HepG2 (cell line): ENCODE data around the gene AP1AR. TPM values are rescaled to one million over a fixed set of nuclear protein-coding genes. Genes with fewer than 3 reads are reported as not detected.

Experiments
- CENPT ChIP-seq: sonication (generic); formaldehyde crosslinking; IDR thresholded peaks from 2 replicates; pipeline ENCODE4 v1.8.0; 2022; ENCODE audit warnings: low read depth, mild to moderate bottlenecking, moderate library complexity, missing genetic modification reagents
- FOXK2 ChIP-seq: fragments of 450-650 bp; IDR thresholded peaks from 2 replicates; pipeline ENCODE4 v1.6.1; 2016
- KMT2B ChIP-seq: IDR thresholded peaks from 2 replicates; pipeline ENCODE4 v1.6.1; 2016; ENCODE audit warnings: missing genetic modification reagents, missing compliant biosample characterization
- MED8 ChIP-seq: sonication (generic); formaldehyde crosslinking; IDR thresholded peaks from 2 replicates; pipeline ENCODE4 v1.8.1; 2023; ENCODE audit warnings: mild to moderate bottlenecking, missing genetic modification reagents; ENCODE audit not compliant: insufficient replicate concordance
- POLR2G ChIP-seq: fragments of 200-400 bp; formaldehyde crosslinking; IDR thresholded peaks from 2 replicates; pipeline ENCODE4 v1.6.1; 2018; ENCODE audit warnings: mild to moderate bottlenecking, low read depth, low read length, moderate library complexity
- SMARCC2 ChIP-seq: fragments of 450-650 bp; IDR thresholded peaks from 2 replicates; pipeline ENCODE4 v1.6.1; 2017; ENCODE audit warnings: antibody characterized with exemption, mild to moderate bottlenecking
- ZMYM4 ChIP-seq: sonication (generic); formaldehyde crosslinking; IDR thresholded peaks from 2 replicates; pipeline ENCODE4 v1.8.1; 2023; ENCODE audit warnings: mild to moderate bottlenecking, missing genetic modification reagents
- ZNF703 ChIP-seq: sonication (generic); formaldehyde crosslinking; IDR thresholded peaks from 2 replicates; pipeline ENCODE4 v1.5.1; 2020; ENCODE audit warnings: missing genetic modification reagents, mild to moderate bottlenecking, moderate library complexity, borderline replicate concordance
- polyA plus RNA-seq, 8 experiments: library from polyadenylated mRNA; depleted of rRNA in 3 of 8; stranded (reverse) in 7 of 8; unstranded in 1 of 8; fragments of >200 nt; fragmentation: Illumina TruSeq in 4 of 8; extraction: Trizol in 4 of 8; gene quantifications; 2 replicates each; pipeline versions ENCODE4 v1.2.1 to v1.2.3, GENCODE V29; 2011 to 2016; ENCODE audit warnings: low read depth in 4 of 8, missing spikeins in 1 of 8, mixed read lengths in 1 of 8; ENCODE audit not compliant: insufficient read depth in 1 of 8
- total RNA-seq, 5 experiments: library from RNA; depleted of rRNA; stranded (reverse); fragments of >200 nt; fragmentation: Illumina TruSeq; extraction: Trizol; gene quantifications; 2 replicates each; pipeline ENCODE4 v1.2.3, GENCODE V29; 2016; ENCODE audit warnings: low read depth in 1 of 5
- TF ChIP-seq, protein P1 (sequence below): IDR thresholded peaks from 2 replicates; pipeline ENCODE4 v1.4.0; 2020; ENCODE audit warnings: mild to moderate bottlenecking, missing genetic modification reagents
- TF ChIP-seq, protein P2 (sequence below): sonication (generic); formaldehyde crosslinking; IDR thresholded peaks from 2 replicates; pipeline ENCODE4 v1.4.0; 2020; ENCODE audit warnings: mild to moderate bottlenecking, missing genetic modification reagents, borderline replicate concordance
- TF ChIP-seq, protein P3 (sequence below): sonication (generic); formaldehyde crosslinking; IDR thresholded peaks from one replicate; pipeline ENCODE4 v1.5.1; 2020; ENCODE audit warnings: mild to moderate bottlenecking, missing genetic modification reagents; ENCODE audit errors: not compliant biosample characterization
- TF ChIP-seq, protein P4 (sequence below): sonication (generic); formaldehyde crosslinking; IDR thresholded peaks from 2 replicates; pipeline ENCODE4 v1.9.0; 2022; ENCODE audit warnings: missing genetic modification reagents, mild to moderate bottlenecking, borderline replicate concordance

The AP1AR gene
- total and polyA plus RNA-seq, 2 of the 13 experiments (the other 11 are each of a cell fraction or from before 2014, with no cell fraction given) = 24.9 to 39.9 TPM

DNA sequence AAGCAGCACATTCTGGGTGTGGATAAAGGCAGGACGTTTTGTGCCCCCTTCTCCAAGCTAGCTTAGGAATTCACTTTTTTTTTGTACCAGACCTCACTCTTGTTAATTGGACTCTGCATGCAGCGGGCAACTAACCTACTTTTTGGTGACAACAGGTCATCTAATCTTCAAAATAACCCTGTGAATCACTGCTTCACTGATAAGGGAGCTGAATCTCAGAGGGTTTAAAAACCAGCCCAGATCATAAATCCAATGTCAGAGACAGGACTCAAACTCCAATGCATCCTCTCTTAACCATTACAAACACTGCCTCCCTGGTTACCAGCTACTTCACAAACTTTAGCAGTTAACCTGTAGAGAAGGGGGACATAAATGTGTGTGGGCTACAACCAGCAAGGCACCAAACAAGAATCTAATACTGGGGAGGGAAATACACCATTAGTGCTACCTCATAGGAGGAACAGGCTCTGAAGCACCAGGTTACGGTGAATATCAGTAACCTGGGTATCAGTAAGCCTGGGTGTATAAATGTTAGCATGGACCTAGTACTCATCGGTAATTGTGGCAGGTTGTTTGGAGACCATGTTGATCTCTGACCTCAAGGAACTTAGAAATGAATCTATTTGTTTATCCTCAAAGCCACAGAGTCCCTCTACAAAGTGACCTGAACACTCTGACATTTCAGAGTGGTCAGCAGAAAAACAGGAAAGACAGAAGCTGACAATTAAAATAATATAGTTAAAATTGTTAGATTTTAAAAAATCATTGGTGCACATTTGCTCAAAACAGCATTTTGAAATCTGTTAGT is 51.5 kb downstream of the AP1AR start (continued):
- TF ChIP-seq, protein P1, sequence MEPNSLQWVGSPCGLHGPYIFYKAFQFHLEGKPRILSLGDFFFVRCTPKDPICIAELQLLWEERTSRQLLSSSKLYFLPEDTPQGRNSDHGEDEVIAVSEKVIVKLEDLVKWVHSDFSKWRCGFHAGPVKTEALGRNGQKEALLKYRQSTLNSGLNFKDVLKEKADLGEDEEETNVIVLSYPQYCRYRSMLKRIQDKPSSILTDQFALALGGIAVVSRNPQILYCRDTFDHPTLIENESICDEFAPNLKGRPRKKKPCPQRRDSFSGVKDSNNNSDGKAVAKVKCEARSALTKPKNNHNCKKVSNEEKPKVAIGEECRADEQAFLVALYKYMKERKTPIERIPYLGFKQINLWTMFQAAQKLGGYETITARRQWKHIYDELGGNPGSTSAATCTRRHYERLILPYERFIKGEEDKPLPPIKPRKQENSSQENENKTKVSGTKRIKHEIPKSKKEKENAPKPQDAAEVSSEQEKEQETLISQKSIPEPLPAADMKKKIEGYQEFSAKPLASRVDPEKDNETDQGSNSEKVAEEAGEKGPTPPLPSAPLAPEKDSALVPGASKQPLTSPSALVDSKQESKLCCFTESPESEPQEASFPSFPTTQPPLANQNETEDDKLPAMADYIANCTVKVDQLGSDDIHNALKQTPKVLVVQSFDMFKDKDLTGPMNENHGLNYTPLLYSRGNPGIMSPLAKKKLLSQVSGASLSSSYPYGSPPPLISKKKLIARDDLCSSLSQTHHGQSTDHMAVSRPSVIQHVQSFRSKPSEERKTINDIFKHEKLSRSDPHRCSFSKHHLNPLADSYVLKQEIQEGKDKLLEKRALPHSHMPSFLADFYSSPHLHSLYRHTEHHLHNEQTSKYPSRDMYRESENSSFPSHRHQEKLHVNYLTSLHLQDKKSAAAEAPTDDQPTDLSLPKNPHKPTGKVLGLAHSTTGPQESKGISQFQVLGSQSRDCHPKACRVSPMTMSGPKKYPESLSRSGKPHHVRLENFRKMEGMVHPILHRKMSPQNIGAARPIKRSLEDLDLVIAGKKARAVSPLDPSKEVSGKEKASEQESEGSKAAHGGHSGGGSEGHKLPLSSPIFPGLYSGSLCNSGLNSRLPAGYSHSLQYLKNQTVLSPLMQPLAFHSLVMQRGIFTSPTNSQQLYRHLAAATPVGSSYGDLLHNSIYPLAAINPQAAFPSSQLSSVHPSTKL (CRISPR knock-in tag) = peak; percentile 73
- TF ChIP-seq KMT2B (CRISPR knock-in tag) (peak; percentile 53; the same call in 1 of the 2 replicates), SMARCC2 (no peak), FOXK2 (0 out of 2 replicates have a peak, but pooled peaks have one; percentile 16), ZMYM4 (CRISPR knock-in tag) (peak; percentile 21; the same call in 1 of the 2 replicates), ZNF703 (no peak), MED8 (no peak), POLR2G (no peak), CENPT (CRISPR knock-in tag) (no peak)
- TF ChIP-seq, protein P2, sequence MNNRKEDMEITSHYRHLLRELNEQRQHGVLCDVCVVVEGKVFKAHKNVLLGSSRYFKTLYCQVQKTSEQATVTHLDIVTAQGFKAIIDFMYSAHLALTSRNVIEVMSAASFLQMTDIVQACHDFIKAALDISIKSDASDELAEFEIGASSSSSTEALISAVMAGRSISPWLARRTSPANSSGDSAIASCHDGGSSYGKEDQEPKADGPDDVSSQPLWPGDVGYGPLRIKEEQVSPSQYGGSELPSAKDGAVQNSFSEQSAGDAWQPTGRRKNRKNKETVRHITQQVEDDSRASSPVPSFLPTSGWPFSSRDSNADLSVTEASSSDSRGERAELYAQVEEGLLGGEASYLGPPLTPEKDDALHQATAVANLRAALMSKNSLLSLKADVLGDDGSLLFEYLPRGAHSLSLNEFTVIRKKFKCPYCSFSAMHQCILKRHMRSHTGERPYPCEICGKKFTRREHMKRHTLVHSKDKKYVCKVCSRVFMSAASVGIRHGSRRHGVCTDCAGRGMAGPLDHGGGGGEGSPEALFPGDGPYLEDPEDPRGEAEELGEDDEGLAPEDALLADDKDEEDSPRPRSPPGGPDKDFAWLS (CRISPR knock-in tag) = no peak
- TF ChIP-seq, protein P3, sequence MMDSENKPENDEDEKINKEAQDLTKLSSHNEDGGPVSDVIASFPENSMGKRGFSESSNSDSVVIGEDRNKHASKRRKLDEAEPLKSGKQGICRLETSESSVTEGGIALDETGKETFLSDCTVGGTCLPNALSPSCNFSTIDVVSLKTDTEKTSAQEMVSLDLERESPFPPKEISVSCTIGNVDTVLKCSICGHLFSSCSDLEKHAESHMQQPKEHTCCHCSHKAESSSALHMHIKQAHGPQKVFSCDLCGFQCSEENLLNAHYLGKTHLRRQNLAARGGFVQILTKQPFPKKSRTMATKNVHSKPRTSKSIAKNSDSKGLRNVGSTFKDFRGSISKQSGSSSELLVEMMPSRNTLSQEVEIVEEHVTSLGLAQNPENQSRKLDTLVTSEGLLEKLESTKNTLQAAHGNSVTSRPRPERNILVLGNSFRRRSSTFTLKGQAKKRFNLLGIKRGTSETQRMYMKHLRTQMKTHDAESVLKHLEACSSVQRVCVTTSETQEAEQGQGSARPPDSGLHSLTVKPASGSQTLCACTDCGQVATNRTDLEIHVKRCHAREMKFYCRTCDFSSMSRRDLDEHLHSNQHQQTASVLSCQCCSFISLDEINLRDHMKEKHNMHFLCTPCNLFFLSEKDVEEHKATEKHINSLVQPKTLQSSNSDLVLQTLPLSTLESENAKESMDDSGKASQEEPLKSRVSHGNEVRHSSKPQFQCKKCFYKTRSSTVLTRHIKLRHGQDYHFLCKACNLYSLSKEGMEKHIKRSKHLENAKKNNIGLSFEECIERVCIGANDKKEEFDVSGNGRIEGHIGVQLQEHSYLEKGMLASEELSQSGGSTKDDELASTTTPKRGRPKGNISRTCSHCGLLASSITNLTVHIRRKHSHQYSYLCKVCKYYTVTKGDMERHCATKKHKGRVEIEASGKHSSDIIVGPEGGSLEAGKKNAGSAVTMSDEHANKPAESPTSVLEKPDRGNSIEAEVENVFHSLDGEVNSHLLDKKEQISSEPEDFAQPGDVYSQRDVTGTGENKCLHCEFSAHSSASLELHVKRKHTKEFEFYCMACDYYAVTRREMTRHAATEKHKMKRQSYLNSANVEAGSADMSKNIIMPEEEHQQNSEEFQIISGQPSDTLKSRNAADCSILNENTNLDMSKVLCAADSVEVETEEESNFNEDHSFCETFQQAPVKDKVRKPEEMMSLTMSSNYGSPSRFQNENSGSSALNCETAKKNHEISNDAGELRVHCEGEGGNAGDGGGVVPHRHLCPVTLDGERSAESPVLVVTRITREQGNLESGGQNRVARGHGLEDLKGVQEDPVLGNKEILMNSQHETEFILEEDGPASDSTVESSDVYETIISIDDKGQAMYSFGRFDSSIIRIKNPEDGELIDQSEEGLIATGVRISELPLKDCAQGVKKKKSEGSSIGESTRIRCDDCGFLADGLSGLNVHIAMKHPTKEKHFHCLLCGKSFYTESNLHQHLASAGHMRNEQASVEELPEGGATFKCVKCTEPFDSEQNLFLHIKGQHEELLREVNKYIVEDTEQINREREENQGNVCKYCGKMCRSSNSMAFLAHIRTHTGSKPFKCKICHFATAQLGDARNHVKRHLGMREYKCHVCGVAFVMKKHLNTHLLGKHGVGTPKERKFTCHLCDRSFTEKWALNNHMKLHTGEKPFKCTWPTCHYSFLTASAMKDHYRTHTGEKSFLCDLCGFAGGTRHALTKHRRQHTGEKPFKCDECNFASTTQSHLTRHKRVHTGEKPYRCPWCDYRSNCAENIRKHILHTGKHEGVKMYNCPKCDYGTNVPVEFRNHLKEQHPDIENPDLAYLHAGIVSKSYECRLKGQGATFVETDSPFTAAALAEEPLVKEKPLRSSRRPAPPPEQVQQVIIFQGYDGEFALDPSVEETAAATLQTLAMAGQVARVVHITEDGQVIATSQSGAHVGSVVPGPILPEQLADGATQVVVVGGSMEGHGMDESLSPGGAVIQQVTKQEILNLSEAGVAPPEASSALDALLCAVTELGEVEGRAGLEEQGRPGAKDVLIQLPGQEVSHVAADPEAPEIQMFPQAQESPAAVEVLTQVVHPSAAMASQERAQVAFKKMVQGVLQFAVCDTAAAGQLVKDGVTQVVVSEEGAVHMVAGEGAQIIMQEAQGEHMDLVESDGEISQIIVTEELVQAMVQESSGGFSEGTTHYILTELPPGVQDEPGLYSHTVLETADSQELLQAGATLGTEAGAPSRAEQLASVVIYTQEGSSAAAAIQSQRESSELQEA = no peak
- TF ChIP-seq, protein P4, sequence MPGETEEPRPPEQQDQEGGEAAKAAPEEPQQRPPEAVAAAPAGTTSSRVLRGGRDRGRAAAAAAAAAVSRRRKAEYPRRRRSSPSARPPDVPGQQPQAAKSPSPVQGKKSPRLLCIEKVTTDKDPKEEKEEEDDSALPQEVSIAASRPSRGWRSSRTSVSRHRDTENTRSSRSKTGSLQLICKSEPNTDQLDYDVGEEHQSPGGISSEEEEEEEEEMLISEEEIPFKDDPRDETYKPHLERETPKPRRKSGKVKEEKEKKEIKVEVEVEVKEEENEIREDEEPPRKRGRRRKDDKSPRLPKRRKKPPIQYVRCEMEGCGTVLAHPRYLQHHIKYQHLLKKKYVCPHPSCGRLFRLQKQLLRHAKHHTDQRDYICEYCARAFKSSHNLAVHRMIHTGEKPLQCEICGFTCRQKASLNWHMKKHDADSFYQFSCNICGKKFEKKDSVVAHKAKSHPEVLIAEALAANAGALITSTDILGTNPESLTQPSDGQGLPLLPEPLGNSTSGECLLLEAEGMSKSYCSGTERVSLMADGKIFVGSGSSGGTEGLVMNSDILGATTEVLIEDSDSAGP (CRISPR knock-in tag) = no peak
